HuH-7 (cell line): Measurements from ENCODE around the gene RAD51AP2.
A peak's percentile ranks its signal among the peaks of the same experiment; 100 is the strongest.
"Not testable (repeated sequence)": the region's sequence is repeated elsewhere in the genome, so short reads cannot be mapped to it uniquely, and the experiment has no call there.

ENCODE experiments used
- DNase-seq: peaks from one replicate; pipeline ENCODE4 v3.0.0; 2011; ENCODE audit warnings: low spot score

RAD51AP2 gene

GRCh38 chr2:17518212-17519154, at the start of gene RAD51AP2:
Gene RAD51AP2 (minus strand): TSS chr2:17518440. CDS start chr2:17518415, 25 bp downstream.
- peak; percentile 76 for DNase-seq

GRCh38 chr2:17565726-17566125, 47.5 kb upstream of the RAD51AP2 start:
- not testable (repeated sequence) for DNase-seq

GRCh38 chr2:17558878-17559277, 40.6 kb upstream of the RAD51AP2 start:
- no peak for DNase-seq

- no peak for DNase-seq
Observed at GRCh38 chr2:17558053-17558452, 39.8 kb upstream of the RAD51AP2 start.

GRCh38 chr2:17557596-17557995, 39.4 kb upstream of the RAD51AP2 start:
- DNase-seq = no peak

GRCh38 chr2:17555150-17555549, 36.9 kb upstream of the RAD51AP2 start:
- no peak for DNase-seq

- no peak for DNase-seq
Observed at GRCh38 chr2:17550907-17551306, 32.7 kb upstream of the RAD51AP2 start.

- DNase-seq = no peak
Observed at GRCh38 chr2:17547737-17548136, 29.5 kb upstream of the RAD51AP2 start.

- DNase-seq = no peak
Observed at GRCh38 chr2:17547237-17547636, 29.0 kb upstream of the RAD51AP2 start.

- DNase-seq = no peak
Observed at GRCh38 chr2:17545680-17546613, 27.7 kb upstream of the RAD51AP2 start.

GRCh38 chr2:17544256-17544655, 26.0 kb upstream of the RAD51AP2 start:
- no peak for DNase-seq

GRCh38 chr2:17543848-17544247, 25.6 kb upstream of the RAD51AP2 start:
- DNase-seq = no peak

- DNase-seq = no peak
Observed at GRCh38 chr2:17543131-17543660, 25.0 kb upstream of the RAD51AP2 start.

GRCh38 chr2:17542471-17542870, 24.2 kb upstream of the RAD51AP2 start:
- DNase-seq = no peak

- no peak for DNase-seq
Observed at GRCh38 chr2:17541531-17541950, 23.3 kb upstream of the RAD51AP2 start.

GRCh38 chr2:17540813-17541530, 22.7 kb upstream of the RAD51AP2 start:
- DNase-seq = no peak

GRCh38 chr2:17540093-17540812, 22.0 kb upstream of the RAD51AP2 start, which contains the start of gene VSNL1:
Gene VSNL1 (plus strand): TSS chr2:17540696. CDS start chr2:17592075, 51,379 bp downstream.
- peak; percentile 81 for DNase-seq

GRCh38 chr2:17539611-17540092, 21.4 kb upstream of the RAD51AP2 start:
- DNase-seq = no peak

GRCh38 chr2:17538844-17539554, 20.8 kb upstream of the RAD51AP2 start:
- DNase-seq = peak; percentile 40
